ENCODE data around the gene SLC41A3.
"Not testable (repeated sequence)": the region's sequence is repeated elsewhere in the genome, so short reads cannot be mapped to it uniquely, and the experiment has no call there.

Gene SLC41A3

GRCh38 chr3:126053949-126054569 lies 29.9 kb downstream of the SLC41A3 start:
- no peak for DNase-seq (ENCODE audit: low read depth)

DNA sequence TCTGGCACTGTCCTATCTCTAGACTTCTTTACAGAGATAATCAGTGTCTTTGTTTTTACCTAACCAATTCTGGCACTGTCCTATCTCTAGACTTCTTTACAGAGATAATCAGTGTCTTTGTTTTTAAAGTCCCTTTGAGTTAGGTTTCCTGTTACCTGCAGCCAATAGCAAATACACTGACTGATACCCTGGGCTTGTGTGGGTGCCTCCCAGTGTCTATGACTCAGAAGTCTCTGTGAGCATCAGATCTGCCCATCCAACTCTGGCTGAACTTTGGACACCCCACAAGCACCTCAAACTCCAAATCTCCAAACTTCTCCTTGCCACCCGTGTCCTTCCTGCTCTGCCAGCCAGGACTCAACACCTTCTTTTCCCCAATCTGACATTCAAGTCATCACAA lies 30.4 kb downstream of the SLC41A3 start:
- DNase-seq (ENCODE audit: low read depth): no peak

DNA sequence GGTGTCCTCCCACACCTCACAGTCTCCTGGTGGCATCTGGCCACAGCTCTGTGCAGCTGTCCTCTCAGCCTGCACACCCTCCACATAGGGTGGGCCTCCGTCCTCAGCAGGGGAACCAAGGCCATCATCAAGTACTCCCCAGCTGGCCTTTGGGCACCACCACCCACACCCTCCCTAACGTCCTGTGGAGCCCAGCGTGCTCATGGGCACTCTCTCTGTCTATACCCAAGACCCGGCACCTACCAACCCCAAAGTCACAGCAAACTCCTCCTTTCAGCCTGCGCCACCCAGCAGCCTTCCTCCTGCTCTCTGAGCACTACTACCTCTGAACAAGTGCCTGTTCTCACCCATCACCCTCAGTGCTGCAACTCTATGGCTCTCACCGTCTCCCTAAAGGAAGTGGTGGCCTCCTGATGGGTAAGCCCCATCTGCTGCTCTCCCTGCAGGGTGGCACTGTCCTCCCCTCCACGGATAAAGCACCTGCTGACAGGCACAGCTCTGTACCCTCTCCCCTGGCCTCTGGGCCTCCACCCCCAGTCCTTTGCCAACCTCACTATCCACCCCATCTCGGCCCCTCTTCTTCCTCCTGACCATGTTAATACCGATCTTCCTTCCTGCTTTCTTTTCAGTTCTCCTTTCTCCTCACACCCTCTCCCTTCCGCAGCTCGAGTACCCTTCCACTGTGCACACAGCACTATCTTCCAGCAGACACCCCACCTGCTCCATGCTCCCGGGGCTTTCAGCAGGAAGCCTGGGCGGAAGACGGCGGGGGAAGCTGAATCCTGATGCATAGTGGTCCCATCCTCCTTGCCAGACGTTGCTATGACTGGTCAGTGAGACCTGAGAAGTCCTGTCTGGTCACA lies 31.5 kb downstream of the SLC41A3 start:
- DNase-seq (ENCODE audit: low read depth): no peak

- no peak for DNase-seq (ENCODE audit: low read depth)
Measured at GRCh38 chr3:126051741-126052140, 32.2 kb downstream of the SLC41A3 start.

DNA sequence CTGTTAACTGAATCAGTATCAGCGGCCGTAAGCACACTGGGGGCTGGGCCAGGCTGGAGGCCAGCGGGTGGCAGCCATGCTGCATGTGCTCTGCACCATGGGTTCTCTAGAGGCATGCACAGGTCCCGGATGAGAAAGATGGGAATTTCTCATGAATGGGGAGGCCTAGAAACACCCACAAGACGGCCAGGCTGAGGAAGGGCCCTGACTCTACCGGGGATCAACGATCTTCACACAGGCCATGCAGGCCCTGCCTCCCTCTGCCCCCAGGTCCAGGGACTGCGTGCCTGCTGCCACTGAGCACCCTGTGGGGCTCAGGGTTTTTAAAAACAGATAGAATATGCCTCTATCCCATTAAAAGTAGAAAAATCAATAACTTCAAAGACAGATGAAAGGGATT lies 32.7 kb downstream of the SLC41A3 start:
- DNase-seq (ENCODE audit: low read depth): no peak

- no peak for DNase-seq (ENCODE audit: low read depth)
Measured at GRCh38 chr3:126050626-126051025, 33.3 kb downstream of the SLC41A3 start.

- no peak for DNase-seq (ENCODE audit: low read depth)
Measured at GRCh38 chr3:126050050-126050392, 33.9 kb downstream of the SLC41A3 start.

- no peak for DNase-seq (ENCODE audit: low read depth)
Measured at GRCh38 chr3:126049289-126050049, 34.5 kb downstream of the SLC41A3 start.

GRCh38 chr3:126040386-126040785 lies 43.5 kb downstream of the SLC41A3 start:
- DNase-seq (ENCODE audit: low read depth): no peak

GRCh38 chr3:126039870-126040269 lies 44.1 kb downstream of the SLC41A3 start:
- no peak for DNase-seq (ENCODE audit: low read depth)

DNA sequence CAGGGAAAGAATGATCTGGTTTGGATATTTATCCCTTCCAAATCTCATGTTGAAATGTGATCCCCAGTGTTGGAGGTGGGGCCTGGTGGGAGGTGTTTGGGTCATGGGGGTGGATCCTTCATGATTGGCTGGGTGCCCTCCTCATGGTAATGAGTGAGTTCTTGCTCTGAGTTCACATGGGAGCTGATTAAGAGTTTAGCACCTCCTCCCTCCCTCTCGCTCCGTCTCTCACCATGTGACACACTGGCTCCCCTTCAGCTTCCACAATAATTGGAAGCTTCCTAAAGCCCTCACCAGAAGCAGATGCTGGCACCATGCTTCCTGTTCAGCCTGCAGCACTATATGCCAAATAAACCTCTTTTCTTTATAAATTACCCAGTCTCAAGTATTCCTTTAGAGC lies 45.1 kb downstream of the SLC41A3 start:
- DNase-seq (ENCODE audit: low read depth): not testable (repeated sequence)

GRCh38 chr3:126036056-126036549 lies 47.8 kb downstream of the SLC41A3 start:
- no peak for DNase-seq (ENCODE audit: low read depth)

GRCh38 chr3:126035362-126036050 lies 48.4 kb downstream of the SLC41A3 start:
- DNase-seq (ENCODE audit: low read depth): no peak

DNA sequence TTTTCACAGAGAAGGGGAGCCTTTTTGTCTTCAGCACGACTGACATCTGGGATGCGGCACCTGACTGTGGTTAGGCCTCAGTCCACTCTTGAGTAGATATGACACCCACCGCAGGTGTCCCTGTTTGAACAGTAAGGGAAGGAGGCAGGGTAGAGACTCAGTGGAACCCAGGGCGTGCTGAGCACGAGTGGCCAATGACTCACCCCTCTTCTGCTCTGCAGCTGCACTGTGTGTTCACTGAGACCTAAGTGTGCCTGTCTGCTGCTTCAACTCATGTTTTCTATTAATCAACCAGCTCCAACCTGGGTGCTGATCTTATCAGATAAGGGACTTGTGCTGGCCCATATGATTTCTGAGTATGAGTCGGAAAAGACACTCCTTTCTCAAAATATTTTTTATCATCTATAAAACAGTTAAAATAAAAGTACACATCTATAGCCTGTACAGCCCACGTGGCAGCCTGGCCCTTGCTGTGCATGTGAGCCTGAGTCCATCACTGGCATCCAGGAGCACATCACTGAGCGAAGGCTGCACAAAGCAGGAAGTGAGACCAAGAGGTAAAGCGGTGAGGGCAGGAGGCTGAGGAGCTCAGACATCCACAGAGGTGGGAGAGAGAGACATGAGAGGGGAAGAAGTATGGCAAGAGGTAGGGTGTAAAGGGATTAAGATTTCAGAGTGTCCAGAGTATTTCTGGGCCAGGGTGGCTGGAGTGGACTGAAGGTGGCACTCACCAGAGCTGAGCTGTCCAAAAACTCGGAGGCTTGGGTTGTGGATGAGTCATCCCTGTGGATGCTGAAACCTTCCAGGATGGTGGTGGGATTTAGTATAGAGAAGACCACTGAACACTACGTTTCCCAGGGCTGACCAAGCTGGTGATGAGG lies 49.2 kb downstream of the SLC41A3 start:
- no peak for DNase-seq (ENCODE audit: low read depth)

- no peak for DNase-seq (ENCODE audit: low read depth)
Measured at GRCh38 chr3:126033765-126034164, 50.2 kb downstream of the SLC41A3 start.

GRCh38 chr3:126033051-126033745 lies 50.7 kb downstream of the SLC41A3 start:
- DNase-seq (ENCODE audit: low read depth): no peak

DNA sequence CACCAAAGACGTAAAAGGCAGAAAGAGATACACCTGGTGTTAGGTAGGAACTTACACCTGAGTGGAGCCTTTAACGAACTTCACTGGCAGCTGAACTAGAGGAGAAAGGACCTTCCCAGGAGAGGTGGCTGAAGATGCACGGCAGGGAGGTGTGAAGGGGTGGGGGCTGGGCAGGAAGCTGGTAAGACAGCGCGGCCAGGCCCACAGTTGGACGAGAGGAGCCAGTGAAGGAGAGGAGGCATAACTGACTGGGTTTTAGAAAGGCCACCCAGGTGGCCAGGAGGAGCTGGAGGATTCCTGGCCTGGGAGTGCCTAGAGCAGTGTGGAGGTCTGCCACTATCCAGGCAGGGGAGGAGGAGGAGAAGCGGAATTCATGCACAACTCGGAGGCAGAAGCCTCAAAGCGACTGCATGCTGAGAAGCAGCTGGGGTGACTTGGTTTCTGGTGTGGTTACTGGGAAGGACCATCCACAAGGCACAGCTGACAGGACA lies 51.9 kb downstream of the SLC41A3 start:
- DNase-seq (ENCODE audit: low read depth): no peak

- DNase-seq (ENCODE audit: low read depth): no peak
Measured at GRCh38 chr3:126030455-126030854, 53.5 kb downstream of the SLC41A3 start.

DNA sequence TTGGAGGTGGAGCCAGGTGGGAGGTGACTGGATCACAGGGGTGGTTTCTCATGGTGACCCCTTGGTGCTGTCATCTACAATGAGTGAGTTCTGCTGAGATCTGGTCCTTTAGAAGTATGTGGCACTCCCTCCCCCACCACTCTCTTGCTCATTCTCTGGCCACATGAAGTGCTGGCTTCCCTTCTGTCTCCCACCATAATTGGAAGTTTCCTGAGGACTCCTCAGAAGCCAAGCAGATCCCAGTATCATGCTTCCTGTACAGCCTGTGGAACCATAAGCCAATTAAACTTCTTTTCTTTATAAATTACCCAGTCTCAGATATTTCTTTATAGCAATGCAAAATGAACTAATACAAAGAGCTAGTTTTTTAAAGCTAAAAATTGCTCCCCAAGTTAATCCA lies 54.7 kb downstream of the SLC41A3 start:
- no peak for DNase-seq (ENCODE audit: low read depth)

- no peak for DNase-seq (ENCODE audit: low read depth)
Measured at GRCh38 chr3:126028096-126028495, 55.8 kb downstream of the SLC41A3 start.

Data from fibroblast of the conjunctiva (primary cell).